Measurements from ENCODE around the gene SLC25A25.
"Not testable (repeated sequence)": the region's sequence is repeated elsewhere in the genome, so short reads cannot be mapped to it uniquely, and the experiment has no call there.

SLC25A25 gene

DNA sequence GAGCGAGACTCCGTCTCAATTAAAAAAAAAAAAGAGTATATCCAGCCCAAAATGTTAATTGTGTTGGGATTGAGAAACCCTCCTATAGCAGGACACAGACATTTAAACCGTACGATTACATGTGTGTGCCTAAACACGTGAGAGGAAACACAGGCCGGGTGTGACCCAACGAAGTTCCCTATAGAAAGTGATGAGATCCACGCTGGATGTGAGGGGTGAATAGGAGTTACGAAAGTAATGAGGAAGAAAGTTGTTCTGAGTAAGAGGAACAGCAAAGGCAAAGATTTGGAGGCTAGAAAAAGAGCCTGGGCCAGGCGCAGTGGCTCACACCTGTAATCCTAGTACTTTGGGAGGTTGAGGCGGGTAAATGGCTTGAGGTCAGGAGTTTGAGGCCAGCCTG lies 14.5 kb upstream of the SLC25A25 start:
- no peak for FAIRE-seq

DNA sequence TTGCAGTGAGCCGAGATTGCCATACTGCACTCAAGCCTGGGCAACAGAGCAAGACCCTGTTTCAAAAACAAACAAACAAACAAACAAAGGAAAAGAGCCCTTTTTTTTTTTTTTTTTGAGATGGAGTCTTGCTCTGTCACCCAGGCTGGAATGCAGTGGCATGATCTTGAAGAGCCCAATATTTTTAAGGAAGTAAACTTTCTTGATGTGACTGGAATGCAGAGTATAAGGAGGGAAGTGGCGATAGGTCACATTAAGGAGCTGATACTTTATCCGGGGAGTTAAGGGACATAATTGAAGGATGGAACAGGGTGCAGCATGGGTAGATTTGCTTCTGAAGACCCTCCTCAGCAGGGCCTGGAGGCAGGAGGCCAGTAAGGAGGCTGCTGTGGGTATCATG lies 13.9 kb upstream of the SLC25A25 start:
- no peak for FAIRE-seq

DNA sequence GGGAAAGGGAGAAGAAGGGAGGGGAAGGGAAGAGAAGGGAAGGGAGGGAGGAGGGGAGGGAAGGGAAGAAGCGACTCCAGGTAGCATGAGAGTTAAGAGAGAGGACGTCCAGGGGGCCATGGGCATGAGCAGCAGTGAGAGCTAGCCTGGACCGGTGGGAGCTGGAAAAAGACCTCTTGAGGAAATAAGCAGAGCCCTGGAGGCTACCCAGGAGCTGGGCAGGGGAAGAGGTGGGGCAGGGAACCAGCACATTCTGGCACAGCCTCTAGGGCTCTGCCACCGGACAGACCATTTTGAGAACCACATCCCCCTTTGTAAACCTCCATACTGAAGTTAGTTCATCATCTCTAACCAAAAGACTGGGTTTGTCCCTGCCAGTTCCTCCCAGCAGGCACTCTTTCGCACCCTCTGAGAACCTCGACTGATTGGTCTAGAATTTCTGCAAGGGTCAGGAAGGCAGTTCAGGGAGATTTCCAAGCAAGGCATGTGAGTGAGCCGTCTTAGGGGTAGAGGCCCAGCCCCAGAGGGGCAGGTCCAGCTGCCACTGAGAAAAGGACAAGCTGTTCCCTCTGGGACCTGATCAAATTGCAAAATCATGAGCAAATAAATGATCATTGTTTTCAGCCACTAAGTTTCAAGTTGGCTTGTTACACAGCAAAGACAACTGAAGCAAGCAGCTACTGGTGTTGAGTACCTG lies 12.5 kb upstream of the SLC25A25 start:
- no peak for FAIRE-seq

DNA sequence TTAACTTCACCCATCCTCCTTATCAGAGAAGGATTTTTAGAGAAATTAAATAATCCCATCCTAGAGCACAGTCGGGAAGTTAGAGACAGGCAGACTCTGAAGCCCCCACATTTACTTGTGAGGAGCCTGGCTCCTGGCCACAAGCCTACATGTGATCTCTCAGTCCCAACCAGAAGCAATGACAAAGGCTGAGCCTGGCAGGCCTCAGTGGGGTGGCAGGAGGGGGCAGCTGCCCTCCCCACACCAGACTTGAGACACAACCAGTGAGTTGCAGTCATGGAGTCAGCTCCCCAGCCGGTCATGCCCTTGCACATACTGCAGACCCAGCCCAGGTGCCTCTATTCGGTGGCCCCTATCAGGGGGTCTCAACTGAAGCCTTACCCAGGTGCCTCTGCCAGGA lies 11.9 kb upstream of the SLC25A25 start:
- FAIRE-seq, result no peak

DNA sequence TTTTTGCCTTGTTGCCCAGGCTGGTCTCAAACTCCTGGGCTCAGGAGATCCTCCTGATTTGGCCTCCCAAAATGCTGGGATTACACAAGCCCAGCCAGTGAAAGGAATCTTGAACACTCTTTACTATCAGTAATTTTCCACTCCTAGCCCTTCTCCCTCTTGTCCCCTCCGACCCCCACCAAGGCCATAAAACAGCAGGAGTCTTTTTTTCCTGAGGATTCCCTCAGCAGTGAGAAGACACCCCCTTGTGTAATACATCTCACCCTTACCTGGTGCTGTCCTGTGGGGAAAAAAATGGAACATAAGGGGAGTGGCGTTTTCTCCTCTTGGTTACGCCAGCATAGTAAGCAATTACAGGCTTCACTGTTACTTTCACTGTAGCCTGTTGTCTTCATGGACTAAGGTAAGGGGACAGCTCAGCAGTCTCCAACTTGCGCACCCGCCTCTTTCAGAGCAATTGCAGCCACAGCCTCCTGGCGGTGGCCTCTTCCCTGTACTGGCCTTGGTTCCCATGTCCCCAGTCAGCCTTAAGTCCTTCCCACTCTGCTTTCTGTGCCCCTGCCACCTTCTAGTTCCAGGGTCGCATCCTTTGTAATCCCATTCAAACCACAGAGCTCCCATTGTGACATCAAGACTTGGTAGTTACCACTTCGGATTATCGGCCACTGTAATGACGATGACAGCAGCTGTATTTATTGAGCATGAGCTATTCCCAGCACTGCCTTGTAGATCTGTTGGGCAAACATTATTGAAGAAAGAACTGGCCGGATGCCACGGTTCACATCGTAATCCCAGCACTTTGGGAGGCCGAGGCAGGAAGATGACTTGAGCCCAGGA lies 10.9 kb upstream of the SLC25A25 start:
- FAIRE-seq, result no peak

DNA sequence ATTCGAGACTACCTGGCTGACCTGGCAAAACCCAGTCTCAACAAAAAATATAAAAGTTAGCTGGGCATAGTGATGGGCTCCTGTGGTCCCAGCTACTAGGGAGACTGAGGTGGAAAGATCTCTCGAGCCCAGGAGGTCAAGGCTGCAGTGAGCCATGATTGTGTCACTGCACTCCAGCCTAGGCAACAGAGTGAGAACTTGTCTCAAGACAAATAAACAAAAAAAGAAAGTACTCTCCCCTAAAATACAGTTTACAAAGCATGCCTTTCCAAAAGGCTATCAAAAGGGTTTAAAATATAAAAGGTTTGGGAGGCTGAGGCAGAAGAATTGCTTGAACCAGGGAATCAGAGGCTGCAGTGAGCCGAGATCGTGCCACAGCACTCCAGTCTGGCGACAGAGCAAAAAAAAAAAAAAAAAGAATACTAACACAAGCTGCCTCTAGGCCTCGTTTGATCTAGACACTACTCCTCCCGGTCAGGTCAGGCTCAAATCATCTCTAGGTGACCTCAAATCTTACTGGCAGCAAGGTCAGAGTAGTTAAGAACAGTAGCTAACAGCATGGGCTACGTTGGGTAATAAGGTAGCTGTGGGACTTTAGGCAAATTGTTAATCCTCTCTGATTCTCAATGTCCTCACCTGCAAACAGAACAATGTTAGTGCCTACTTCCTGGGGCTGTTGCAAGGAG lies 10.2 kb upstream of the SLC25A25 start:
- no peak for FAIRE-seq

DNA sequence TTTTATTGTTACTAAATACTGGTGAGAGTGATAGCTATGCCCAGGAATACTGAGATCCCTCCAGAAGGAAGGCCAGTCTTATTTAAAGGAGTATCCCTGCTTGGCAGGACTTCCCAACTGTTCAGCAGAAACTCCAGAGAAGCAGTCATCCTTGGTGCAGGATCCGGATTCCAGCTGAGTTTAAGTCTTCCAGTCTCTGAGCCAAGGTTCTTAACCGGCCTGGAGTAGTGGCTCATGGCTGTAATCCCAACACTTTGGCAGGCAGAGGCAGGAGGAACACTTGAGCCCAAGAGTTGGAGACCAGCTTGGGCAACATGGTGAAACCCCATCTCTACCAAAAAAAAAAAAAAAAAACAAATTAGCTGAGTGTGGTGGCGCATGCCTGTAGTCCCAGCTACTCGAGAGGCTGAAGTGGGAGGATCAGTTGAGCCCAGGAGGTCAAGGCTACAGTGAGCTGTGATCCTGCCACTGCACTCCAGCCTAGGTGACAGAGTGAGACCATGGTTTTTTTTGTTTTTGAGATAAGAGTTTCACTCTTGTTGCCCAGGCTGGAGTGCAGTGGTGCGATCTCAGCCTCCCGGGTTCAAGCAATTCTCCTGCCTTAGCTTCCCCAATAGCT lies 8.6 kb upstream of the SLC25A25 start:
- no peak for FAIRE-seq

DNA sequence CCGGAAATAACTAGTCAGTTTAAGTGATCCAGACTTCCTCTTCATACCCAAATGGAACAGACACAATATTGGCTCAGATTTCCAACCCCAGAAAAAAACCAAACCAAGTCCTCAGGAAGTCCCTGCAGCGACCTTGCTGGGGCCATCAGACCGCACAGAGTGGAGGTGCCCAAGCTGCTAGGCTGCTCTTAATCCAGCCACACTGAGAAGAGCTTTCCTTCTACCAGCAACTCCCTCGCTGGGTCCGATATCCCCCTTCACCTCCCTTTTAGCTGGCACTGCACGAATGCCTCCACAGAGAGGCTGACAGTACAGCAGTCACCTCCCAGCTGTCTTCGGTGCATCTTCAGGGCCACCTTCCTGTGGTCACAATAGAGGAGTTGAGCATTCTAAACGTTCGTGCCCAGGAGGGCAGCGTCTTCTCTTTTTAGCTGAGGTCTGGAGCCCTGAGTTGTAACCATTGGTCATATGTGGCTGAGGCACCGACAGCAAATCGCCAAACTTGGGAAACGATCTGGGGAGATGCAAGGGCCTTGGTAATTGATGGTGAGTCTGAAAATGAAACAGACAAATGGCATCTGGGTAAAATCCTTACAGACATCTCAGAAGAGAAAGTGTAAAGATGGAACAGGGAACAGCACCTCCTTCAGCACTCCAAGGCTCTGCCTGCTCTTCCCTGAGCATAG lies 6.6 kb upstream of the SLC25A25 start:
- no peak for FAIRE-seq

DNA sequence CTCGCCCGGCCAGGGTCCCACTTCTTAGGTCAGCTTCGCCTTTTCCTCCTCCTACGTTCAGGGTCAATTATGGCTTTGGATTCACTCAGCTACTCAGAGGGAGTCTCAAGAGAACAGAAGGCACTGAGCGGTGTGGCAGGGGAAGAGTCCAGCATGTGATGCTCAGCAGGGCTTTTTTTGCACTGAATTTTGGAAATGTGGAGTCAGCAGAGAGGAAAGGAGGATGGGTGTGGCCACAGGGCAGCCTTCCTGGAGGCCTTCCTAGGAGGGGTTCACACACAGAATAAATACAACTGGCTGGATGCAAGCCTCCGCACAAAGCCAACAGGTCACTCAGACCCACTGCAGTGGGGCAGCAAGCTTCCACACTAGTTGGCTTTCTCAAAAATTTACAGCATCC lies 5.8 kb upstream of the SLC25A25 start:
- FAIRE-seq, result no peak

DNA sequence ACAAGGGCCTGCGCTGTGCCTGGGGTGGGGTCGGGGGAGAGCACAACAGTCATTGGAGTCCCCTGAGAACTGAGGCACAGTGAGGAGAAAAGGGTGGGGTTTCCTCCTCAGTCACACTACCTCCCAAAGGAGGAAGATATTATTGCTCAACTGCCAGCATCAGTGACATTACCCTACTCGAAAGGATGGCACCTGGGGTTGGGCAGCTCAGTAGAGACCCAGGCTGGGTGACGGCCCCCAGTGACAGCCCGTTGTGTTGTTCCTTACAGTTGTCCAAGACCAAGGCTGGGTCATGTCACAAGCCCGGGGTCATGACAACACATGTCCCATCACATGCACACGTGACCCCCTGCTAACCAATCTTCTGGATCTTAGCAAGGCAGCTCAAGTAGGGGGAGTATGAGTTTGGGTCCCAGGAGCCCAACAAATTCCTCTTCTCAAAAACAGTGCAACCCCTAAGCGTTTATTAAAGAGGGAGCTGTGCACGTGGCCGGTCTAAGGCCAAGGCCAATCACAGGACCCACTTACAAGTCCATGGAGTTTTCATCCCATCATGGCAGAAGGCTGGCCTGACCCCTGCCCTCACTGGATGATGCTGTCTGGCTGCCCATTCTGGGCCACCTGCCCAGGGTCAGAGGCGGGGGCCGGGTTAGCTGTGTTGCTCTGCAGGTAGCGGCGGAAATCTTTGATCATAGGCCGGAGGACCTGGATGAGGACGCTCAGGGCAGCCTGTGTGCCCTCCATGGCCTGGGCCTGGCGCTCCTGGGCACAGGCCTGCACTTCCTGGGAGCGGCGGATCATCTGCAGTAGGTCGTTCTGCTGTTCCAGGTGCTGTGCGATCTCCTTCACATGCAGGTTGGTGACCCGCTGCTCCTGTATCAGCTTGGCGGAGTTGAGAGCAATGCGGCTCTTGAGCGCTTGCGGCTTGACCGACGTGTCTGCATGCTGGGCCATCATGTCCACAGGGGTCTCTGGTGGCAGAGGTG lies 4.9 kb upstream of the SLC25A25 start:
- no peak for FAIRE-seq

DNA sequence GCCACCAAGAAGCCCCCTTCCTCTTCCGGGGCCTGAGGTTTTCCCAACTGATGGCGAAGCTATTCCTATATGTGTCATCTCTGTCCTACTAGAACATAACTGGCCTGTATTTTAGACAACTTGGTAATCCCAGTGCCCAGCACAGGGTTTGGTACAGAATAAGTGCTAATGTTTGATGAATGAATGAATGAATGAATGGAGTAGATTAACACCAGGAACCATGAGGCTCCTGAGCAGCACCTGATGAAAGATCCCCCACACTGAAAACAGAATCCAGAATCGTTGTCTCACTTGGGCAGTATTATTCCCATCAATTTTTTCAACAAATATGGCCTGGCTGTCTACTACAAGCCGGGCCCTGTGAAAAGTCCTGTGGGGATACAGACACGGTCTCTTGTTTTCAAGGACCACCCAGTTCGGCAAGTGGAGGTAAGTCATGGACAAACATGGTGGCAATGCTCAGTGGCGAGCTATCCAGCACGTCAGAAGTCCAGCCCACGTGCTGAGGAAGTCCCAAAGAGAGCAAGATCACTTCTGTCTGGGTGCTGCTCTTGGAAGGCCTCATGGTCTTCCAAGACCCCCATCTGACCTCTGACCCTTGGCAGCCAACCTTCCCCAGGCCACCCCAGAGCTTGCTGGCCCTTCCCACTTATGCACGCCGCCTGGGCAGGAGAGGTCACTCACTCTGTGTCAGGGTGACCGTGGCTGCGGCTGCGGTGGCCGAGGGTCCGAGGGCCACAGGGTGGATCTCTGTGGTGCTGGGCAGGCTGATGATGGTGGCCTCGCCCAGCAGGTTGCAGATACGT lies 1.9 kb upstream of the SLC25A25 start:
- FAIRE-seq, result no peak

DNA sequence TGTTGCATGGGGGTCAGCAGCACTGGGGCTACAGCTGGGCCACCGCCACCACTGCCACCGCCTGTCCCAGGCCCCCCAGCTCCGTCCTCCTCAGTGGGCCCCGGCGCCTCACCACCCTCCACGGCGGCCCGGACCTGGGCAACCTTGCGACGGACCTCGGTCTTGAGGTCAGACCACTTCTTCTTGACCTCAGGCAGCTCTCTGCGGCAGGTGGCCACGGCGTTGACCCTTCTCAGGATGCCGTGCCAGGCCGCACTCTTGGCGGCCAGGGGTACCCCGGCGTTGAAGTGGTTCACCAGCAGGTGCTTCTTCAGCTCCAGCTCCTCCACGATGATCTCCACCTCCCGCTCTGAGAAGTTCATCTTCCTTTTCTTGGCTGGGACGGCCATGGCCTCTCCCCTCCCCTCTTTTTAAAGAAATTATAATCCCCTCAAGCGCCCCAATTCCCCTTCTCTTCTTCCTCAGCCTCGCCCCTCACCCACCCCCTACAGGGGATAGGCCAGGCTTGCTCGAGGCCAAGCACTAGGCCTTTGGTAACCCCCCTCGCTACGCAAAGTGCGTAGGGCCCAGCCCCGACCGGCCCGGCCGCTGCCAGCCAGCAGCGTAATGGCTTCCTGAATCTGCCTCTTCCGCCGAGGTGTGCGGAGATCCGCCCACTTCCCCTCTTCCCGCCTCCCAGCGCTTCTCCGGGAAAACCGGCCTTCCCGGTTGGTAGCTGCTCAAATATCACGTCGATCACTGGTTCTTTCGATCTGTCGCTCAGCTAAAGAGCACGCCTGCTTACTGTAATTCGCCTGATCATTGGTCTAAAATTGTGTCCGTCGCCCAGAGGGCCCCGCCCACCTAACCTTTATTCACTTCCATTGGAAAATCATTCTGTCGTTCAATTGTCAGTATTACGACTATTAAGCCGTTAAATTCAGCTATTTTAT lies 1.1 kb upstream of the SLC25A25 start, which contains the start of gene NAIF1:
TSS of gene NAIF1 (minus strand) at position 608 of the 932 bp plus-strand sequence. CDS start at position 389, 219 bp downstream.
- FAIRE-seq, result peak; percentile 98

DNA sequence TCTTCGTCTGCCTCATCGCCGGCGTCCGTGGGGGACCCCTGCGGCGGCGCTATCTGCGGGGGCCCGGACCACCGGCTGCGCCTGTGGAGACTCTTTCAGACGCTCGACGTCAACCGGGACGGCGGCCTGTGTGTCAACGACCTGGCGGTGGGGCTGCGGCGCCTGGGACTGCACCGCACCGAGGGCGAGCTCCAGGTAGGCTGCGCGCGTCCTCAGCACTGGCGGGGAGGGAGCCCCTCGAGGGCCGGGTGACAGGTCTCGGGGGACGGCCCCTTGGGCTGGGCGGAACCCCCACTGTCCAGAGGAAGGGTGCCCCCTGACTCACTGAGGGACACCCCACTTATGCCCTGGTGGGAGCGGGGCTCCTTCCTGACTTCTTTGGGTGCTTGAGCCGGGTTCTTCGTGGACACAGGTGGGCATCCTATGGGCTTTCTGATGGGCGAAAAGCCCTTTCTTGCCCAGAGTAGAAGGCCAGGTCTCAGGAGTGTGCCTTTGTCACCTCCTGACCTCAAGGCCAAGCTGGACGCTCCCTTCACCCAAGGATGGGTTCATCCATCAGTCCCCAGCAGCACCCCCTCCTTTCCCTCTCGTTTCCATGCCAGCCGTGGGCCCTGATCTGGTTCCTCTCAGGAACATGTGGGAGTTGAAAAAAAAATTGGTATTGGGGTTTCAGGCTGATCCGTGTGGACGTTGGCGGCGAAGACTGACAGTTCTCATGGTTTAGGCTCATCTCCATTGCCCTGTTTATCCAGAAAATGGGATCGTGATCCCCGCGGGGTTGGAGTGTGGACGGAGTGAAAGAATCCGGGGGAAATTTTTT lies 564 bp downstream of the SLC25A25 start:
- FAIRE-seq, result no peak

DNA sequence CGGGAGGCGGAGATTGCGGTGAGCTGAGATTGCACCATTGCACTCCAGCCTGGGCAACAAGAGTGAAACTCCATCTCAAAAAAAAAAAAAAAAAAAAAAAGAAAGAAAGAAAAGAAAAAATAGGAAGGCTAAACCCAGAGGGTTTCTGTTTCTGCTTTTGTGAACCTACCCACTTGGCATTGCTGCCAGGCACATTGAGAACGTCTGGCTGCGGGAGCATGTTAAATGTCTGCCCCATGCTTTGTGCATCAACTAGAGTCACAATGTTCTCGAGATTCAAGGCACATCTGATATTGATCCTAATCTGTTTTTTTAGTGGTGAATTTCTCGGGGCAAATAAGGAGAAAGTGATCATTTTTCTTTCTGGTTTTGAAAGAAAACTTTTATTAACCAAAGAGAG lies 2.8 kb downstream of the SLC25A25 start:
- no peak for FAIRE-seq

DNA sequence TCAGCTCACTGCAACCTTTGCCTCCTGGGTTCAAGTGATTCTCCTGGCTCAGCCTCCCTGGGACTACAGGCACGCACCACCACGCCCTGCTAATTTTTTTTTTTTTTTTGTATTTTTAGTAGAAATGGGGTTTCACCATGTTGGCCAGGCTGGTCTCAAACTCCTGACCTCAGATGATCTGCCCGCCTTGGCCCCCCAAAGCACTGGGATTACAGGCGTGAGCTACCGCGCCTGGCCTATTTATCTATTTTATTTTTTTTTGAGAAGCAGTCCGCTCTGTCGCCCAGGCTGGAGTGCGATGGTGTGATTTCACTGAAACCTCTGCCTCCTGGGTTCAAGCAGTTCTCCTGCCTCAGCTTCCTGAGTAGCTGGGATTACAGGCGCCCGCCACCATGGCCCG lies 3.4 kb downstream of the SLC25A25 start:
- not testable (repeated sequence) for FAIRE-seq

DNA sequence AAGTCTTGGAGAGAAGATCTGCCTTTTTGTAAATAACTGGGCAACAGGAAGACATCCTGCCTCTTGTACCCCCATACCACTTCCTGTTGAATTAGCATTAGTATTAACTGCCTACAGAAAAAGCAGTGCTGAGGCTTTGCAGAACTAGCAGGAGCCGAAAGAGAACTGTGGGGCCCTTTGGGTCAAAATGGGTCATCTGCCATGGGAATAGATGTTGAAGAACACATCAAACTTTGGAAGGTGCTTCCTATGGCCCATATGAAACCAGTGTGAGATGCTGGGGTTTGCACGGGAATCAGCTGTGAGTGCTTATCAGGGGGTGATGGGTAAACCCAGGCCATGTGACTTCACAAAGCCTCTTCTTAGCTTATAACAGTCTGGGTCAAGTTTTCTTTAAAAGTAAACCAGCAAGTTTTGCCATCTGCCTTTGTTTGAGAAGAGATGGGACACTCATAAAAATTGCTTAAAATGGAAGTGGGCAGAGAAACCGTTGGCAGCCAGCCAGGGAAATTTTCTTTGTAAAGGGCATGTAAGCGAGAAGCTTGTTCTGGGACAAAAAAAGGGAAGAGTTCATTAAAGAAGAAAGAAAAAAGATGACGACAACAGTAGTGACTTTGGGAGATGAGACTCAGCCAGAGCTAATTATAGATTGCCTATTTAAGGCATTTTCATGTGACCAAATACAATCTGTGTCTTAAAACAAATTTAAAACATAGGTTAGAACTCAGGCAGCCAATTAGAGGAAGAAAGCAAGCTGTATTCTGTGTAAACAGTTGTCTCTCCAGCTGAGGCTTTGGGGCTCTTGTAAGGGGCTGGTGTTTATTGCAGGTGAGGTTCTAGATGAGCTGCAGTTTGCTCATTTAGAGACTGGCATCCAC lies 4.4 kb downstream of the SLC25A25 start:
- FAIRE-seq, result no peak

DNA sequence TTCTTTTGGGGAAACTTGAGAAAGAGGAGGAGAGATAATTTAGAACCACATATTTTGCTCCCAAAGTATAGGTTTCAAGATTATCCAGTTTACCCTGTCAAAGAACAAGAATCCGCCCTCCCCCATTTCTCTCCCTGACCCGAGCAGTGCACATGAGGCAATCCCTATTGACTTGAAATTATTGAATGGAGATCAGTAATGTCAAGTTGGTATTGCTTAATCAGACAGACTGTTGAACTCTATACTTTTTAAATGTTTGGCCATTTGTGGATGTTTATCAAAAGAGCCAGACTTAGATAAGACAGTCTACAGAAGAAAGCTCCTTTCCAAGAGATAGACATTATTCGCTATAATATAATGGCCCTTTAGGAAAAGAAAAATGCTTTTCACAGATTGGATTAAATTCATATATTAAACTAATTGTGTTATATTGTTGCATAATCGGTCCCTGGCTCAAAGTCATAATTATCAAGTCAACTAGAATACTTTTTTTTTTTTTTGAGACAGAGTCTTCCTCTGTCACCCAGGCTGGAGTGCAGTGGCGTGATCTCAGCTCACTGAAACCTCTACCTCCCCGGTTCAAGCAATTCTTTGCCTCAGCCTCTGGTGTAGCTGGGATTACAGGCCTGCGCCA lies 5.3 kb downstream of the SLC25A25 start:
- no peak for FAIRE-seq

Data from endometrium (tissue), 2 donors.